Caki2 (cell line): Measurements from ENCODE around the gene UBR1. TPM values are rescaled to one million over a fixed set of nuclear protein-coding genes. Genes with fewer than 3 reads are reported as not detected.
A peak's percentile ranks its signal among the peaks of the same experiment; 100 is the strongest.

Experiments used
- DNase-seq: peaks from one replicate; pipeline ENCODE4 v3.0.0-alpha.2; 2015; ENCODE audit warnings: low read depth
- in situ Hi-C: cut with HindIII; loops from 2 replicates; pipeline ENCODE4 v1.10.0; 2016; ENCODE audit warnings: low sequenced_read_pairs, low pct_unique_long_range_greater_than_20kb, mixed read lengths
- total RNA-seq: library from RNA; depleted of rRNA; stranded (reverse); fragments of >200 nt; shearing (Covaris generic); gene quantifications from 2 replicates; pipeline ENCODE4 v1.2.3, GENCODE V29; 2014; ENCODE audit warnings: low replicate concordance

UBR1 gene
- total RNA-seq, 1 experiment from 2014 or later, result 37.6 TPM

GRCh38 chr15:43118829-43119228 is 13.0 kb upstream of the UBR1 start:
- no peak for DNase-seq
- in situ Hi-C loops, result no loop called here

- DNase-seq, result peak; percentile 23
- in situ Hi-C loops, result no loop called here
Observed at GRCh38 chr15:43118286-43118685, 12.4 kb upstream of the UBR1 start.

GRCh38 chr15:43111354-43111753 is 5.5 kb upstream of the UBR1 start:
- no peak for DNase-seq
- in situ Hi-C loops, result no loop called here

GRCh38 chr15:43107751-43108150 is 1.9 kb upstream of the UBR1 start:
- in situ Hi-C loops, result no loop called here
- no peak for DNase-seq

- no peak for DNase-seq
- in situ Hi-C loops, result no loop called here
Observed at GRCh38 chr15:43106486-43106829, 620 bp upstream of the UBR1 start.

- in situ Hi-C loops, result no loop called here
- no peak for DNase-seq
Observed at GRCh38 chr15:43105077-43105736, 631 bp downstream of the UBR1 start.

GRCh38 chr15:43104426-43104825 is 1.4 kb downstream of the UBR1 start:
- no peak for DNase-seq
- in situ Hi-C loops, result no loop called here

- DNase-seq, result no peak
- in situ Hi-C loops, result no loop called here
Observed at GRCh38 chr15:43103907-43104306, 1.9 kb downstream of the UBR1 start.

GRCh38 chr15:43102187-43102586 is 3.7 kb downstream of the UBR1 start:
- no peak for DNase-seq
- in situ Hi-C loops, result no loop called here

GRCh38 chr15:43100971-43101370 is 4.9 kb downstream of the UBR1 start:
- in situ Hi-C loops, result no loop called here
- no peak for DNase-seq

- in situ Hi-C loops, result no loop called here
- no peak for DNase-seq
Observed at GRCh38 chr15:43099105-43099845, 6.6 kb downstream of the UBR1 start.

- in situ Hi-C loops, result no loop called here
Observed at GRCh38 chr15:43096411-43096810, 9.4 kb downstream of the UBR1 start.

GRCh38 chr15:43095708-43096347 is 10.0 kb downstream of the UBR1 start:
- DNase-seq, result no peak
- in situ Hi-C loops, result no loop called here

More at GRCh38 chr15:43096411-43096810, 9.4 kb downstream of the UBR1 start:
- no peak for DNase-seq

- DNase-seq, result no peak
- in situ Hi-C loops, result no loop called here
Observed at GRCh38 chr15:43095243-43095642, 10.6 kb downstream of the UBR1 start.

- no peak for DNase-seq
- in situ Hi-C loops, result no loop called here
Observed at GRCh38 chr15:43094416-43095030, 11.3 kb downstream of the UBR1 start.

GRCh38 chr15:43093026-43093425 is 12.8 kb downstream of the UBR1 start:
- DNase-seq, result no peak
- in situ Hi-C loops, result no loop called here

- DNase-seq, result no peak
- in situ Hi-C loops, result no loop called here
Observed at GRCh38 chr15:43091859-43092258, 14.0 kb downstream of the UBR1 start.

GRCh38 chr15:43086551-43086950 is 19.3 kb downstream of the UBR1 start:
- in situ Hi-C loops, result no loop called here
- no peak for DNase-seq

GRCh38 chr15:43085921-43086320 is 19.9 kb downstream of the UBR1 start:
- DNase-seq, result no peak
- in situ Hi-C loops, result no loop called here
